Progenitor cell of endocrine pancreas (in vitro differentiated cells): ENCODE data around the gene NCKAP5. TPM values are rescaled to one million over a fixed set of nuclear protein-coding genes. Genes with fewer than 3 reads are reported as not detected.

Source experiments
- DNase-seq: peaks from one replicate; pipeline ENCODE4 v3.0.0; 2021; ENCODE audit warnings: low spot score; ENCODE audit not compliant: unreplicated experiment
- H3K27ac Mint-ChIP-seq: 2 replicates; pipeline ENCODE4 v1.8.0; 2021; ENCODE audit warnings: mild to moderate bottlenecking, moderate library complexity, mixed read lengths
- H3K27me3 Mint-ChIP-seq: 2 replicates; pipeline ENCODE4 v1.8.0; 2021; ENCODE audit warnings: mixed read lengths
- H3K36me3 Mint-ChIP-seq: 2 replicates; pipeline ENCODE4 v1.8.0; 2022; ENCODE audit warnings: mixed read lengths; ENCODE audit not compliant: insufficient read depth
- H3K4me1 Mint-ChIP-seq: 2 replicates; pipeline ENCODE4 v1.8.0; 2021; ENCODE audit warnings: low read depth, mixed read lengths
- H3K4me3 Mint-ChIP-seq: 2 replicates; pipeline ENCODE4 v1.8.0; 2021; ENCODE audit warnings: low read depth, mild to moderate bottlenecking, moderate library complexity, mixed read lengths
- H3K9me3 Mint-ChIP-seq: 2 replicates; pipeline ENCODE4 v1.8.0; 2021; ENCODE audit warnings: low read depth, mixed read lengths
- CTCF ChIP-seq: fragments of 200-600 bp; sonication (generic); IDR thresholded peaks from one replicate; pipeline ENCODE4 v1.5.0; 2021; ENCODE audit warnings: antibody characterized with exemption, mild to moderate bottlenecking; ENCODE audit not compliant: unreplicated experiment
- total RNA-seq: library from RNA; stranded (reverse); gene quantifications from 2 replicates; pipeline ENCODE4 v1.2.1, GENCODE V29; 2021

The NCKAP5 gene
- total RNA-seq, 1 donor from 2014 or later = 1.7 TPM

DNA sequence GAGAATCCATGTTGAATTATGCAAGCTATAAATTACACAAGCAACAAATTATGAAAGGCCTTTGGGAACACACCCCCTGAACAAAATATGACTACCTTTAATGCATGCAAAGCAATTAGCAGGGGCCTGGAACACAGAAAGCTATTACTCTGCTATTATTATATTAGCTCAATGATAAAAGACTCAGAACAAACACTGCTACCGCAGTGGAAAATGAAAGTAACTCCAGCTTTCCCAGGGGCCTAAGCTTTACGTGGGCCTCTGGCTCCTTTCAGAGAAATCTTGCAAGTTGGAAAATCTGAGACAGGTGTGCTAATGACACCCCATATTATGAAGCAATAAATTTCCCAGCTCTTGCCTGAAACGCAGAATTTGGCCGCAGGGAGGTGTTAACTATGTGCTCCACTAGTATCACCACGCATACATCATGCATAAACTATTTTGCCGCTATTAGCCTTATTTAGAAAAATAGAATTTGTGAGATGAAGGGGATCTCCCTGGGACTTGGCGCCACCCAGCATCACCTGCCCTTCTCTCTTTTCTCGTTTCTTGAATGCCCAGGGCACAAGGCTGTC is 576.7 kb downstream of the NCKAP5 start:
- no peak overlapping the region for H3K27ac Mint-ChIP-seq
- TF ChIP-seq CTCF = no peak
- peaks cover 4% of the 10 kb centered on the region for H3K4me1 Mint-ChIP-seq
- DNase-seq = no peak
- peaks cover 19% of the 10 kb centered on the region for H3K27me3 Mint-ChIP-seq
- no peaks in the 10 kb centered on the region for H3K9me3 Mint-ChIP-seq
- H3K36me3 Mint-ChIP-seq = no peaks in the 10 kb centered on the region
- H3K4me3 Mint-ChIP-seq = no peak overlapping the region

DNA sequence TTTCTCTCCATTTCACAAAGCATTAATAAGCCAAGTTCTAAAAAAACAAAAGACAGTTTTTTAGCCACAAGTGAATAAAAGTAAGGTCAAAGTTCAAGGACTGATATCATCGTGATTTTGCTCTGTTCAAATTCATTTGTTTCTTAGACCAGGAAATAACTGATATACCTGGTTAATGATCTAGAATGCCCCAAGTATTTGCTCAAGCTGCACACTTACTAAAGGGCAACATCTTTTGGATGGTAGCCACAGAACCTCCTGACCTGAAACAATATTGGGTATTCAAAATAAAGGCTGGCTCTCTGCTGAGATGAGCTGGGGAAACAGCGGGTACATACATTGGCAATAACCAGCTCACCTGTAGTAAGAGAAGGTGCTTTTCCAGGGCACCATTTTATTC is 583.5 kb downstream of the NCKAP5 start:
- H3K9me3 Mint-ChIP-seq = peaks cover 5% of the 10 kb centered on the region

DNA sequence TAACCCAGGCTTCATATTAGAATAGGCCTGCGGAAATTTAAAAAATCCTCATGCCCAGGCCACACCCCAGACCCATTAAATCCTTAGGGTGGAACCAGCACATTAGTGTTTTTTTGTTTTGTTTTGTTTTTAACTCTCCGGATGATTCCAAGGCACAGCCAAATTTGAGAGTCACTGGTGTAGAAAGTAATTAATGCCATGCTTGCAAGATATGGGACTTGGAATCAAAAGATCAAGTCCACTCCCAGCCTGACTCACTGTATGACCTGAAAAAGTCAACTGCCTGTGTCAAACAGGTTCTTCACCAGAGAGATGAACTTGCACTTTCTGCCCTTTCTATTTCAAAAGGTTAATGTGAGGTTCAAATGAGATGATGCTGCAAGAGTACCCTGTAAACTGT is 588.0 kb downstream of the NCKAP5 start:
- Mint-ChIP-seq H3K4me1 (peaks cover 11% of the 10 kb centered on the region), H3K27ac (no peak overlapping the region), H3K27me3 (peaks cover 2% of the 10 kb centered on the region), H3K4me3 (no peak overlapping the region), H3K9me3 (peaks cover 5% of the 10 kb centered on the region), H3K36me3 (no peaks in the 10 kb centered on the region)
- no peak for TF ChIP-seq CTCF
- no peak for DNase-seq

More for the DNA sequence above, 583.5 kb downstream of the NCKAP5 start:
- Mint-ChIP-seq H3K4me1 (peaks cover 13% of the 10 kb centered on the region), H3K36me3 (no peaks in the 10 kb centered on the region), H3K27ac (peak overlapping the region; percentile 50), H3K4me3 (no peak overlapping the region), H3K27me3 (peaks cover 5% of the 10 kb centered on the region)
- no peak for DNase-seq
- no peak for TF ChIP-seq CTCF

GRCh38 chr2:132979339-132980093 is 588.7 kb downstream of the NCKAP5 start:
- Mint-ChIP-seq H3K27ac (no peak overlapping the region), H3K4me3 (no peak overlapping the region), H3K9me3 (peaks cover 5% of the 10 kb centered on the region), H3K4me1 (peaks cover 7% of the 10 kb centered on the region), H3K27me3 (peaks cover 2% of the 10 kb centered on the region), H3K36me3 (no peaks in the 10 kb centered on the region)
- no peak for TF ChIP-seq CTCF
- DNase-seq = no peak

- DNase-seq = no peak
- no peak for TF ChIP-seq CTCF
- Mint-ChIP-seq H3K36me3 (no peaks in the 10 kb centered on the region), H3K4me1 (peaks cover 3% of the 10 kb centered on the region), H3K9me3 (peaks cover 5% of the 10 kb centered on the region), H3K4me3 (no peak overlapping the region), H3K27me3 (peaks cover 2% of the 10 kb centered on the region), H3K27ac (no peak overlapping the region)
Observed at GRCh38 chr2:132978840-132979239, 589.4 kb downstream of the NCKAP5 start.
